ENCODE data around the gene RNF217.

RNF217 gene

GRCh38 chr6:125107048-125107447, 144.8 kb downstream of the RNF217 start:
- H3K27ac ChIP-seq (replicated peaks) = no peak overlapping the region
- TF ChIP-seq SPI1 (IDR thresholded peaks at IDR 0.05; ENCODE audit: borderline replicate concordance, low read depth) = no peak
- TF ChIP-seq GABPA (IDR thresholded peaks at IDR 0.05; ENCODE audit: low read depth) = no peak
- TF ChIP-seq REST (IDR thresholded peaks at IDR 0.05; ENCODE audit: insufficient replicate concordance, low read depth) = no peak
- TF ChIP-seq CTCF (IDR thresholded peaks at IDR 0.05; ENCODE audit: insufficient read depth, low read length) = no peak
- no peak for TF ChIP-seq POLR2AphosphoS5 (IDR thresholded peaks at IDR 0.05; ENCODE audit: low read depth)

GRCh38 chr6:125107896-125108295, 145.7 kb downstream of the RNF217 start:
- no peak overlapping the region for H3K4me3 ChIP-seq (replicated peaks; ENCODE audit: insufficient read depth, low read length)
- no peaks in the 10 kb centered on the region for H3K27me3 ChIP-seq (ENCODE audit: insufficient read depth, poor library complexity, severe bottlenecking)
- no peak for TF ChIP-seq POLR2AphosphoS5 (IDR thresholded peaks at IDR 0.05; ENCODE audit: low read depth)
- TF ChIP-seq GABPA (IDR thresholded peaks at IDR 0.05; ENCODE audit: low read depth) = no peak
- TF ChIP-seq CTCF (IDR thresholded peaks at IDR 0.05; ENCODE audit: insufficient read depth, low read length) = no peak
- TF ChIP-seq REST (IDR thresholded peaks at IDR 0.05; ENCODE audit: insufficient replicate concordance, low read depth) = no peak
- no peak for TF ChIP-seq SPI1 (IDR thresholded peaks at IDR 0.05; ENCODE audit: borderline replicate concordance, low read depth)
- DNase-seq (ENCODE audit: low read depth in 1 of 2, low spot score in 1 of 2) = no peak
- H3K27ac ChIP-seq (replicated peaks) = no peak overlapping the region

More at GRCh38 chr6:125107048-125107447, 144.8 kb downstream of the RNF217 start:
- no peak for DNase-seq (ENCODE audit: low read depth in 1 of 2, low spot score in 1 of 2)
- no peaks in the 10 kb centered on the region for H3K27me3 ChIP-seq (ENCODE audit: insufficient read depth, poor library complexity, severe bottlenecking)
- no peak overlapping the region for H3K4me3 ChIP-seq (replicated peaks; ENCODE audit: insufficient read depth, low read length)

GRCh38 chr6:125110056-125110455, 147.8 kb downstream of the RNF217 start:
- no peak overlapping the region for H3K27ac ChIP-seq (replicated peaks)
- DNase-seq (ENCODE audit: low read depth in 1 of 2, low spot score in 1 of 2) = no peak
- H3K4me3 ChIP-seq (replicated peaks; ENCODE audit: insufficient read depth, low read length) = no peak overlapping the region
- H3K27me3 ChIP-seq (ENCODE audit: insufficient read depth, poor library complexity, severe bottlenecking) = no peaks in the 10 kb centered on the region
- no peak for TF ChIP-seq GABPA (IDR thresholded peaks at IDR 0.05; ENCODE audit: low read depth)
- no peak for TF ChIP-seq SPI1 (IDR thresholded peaks at IDR 0.05; ENCODE audit: borderline replicate concordance, low read depth)
- no peak for TF ChIP-seq REST (IDR thresholded peaks at IDR 0.05; ENCODE audit: insufficient replicate concordance, low read depth)
- no peak for TF ChIP-seq POLR2AphosphoS5 (IDR thresholded peaks at IDR 0.05; ENCODE audit: low read depth)
- no peak for TF ChIP-seq CTCF (IDR thresholded peaks at IDR 0.05; ENCODE audit: insufficient read depth, low read length)
